Activated T-cell treated with anti-CD3 and anti-CD28 coated beads, Interleukin-2, amount 50 U/mL, for 24 hours (primary cell): Measurements from ENCODE around the gene LDLRAD3.

Experiments used
- DNase-seq: peaks from one replicate; pipeline ENCODE4 v3.0.0-alpha.2; 2020
- H3K27ac Mint-ChIP-seq: 2 replicates; pipeline ENCODE4 v1.8.0; 2020; ENCODE audit warnings: mild to moderate bottlenecking, mixed read lengths
- H3K27me3 Mint-ChIP-seq: 2 replicates; pipeline ENCODE4 v1.8.0; 2020; ENCODE audit warnings: mixed read lengths
- H3K36me3 Mint-ChIP-seq: 2 replicates; pipeline ENCODE4 v1.8.0; 2020; ENCODE audit warnings: low read depth, mixed read lengths
- H3K4me1 Mint-ChIP-seq: 2 replicates; pipeline ENCODE4 v1.8.0; 2020; ENCODE audit warnings: low read depth, mixed read lengths
- H3K4me3 Mint-ChIP-seq: 2 replicates; pipeline ENCODE4 v1.8.0; 2020; ENCODE audit warnings: mild to moderate bottlenecking, moderate library complexity, mixed read lengths
- H3K9me3 Mint-ChIP-seq: 2 replicates; pipeline ENCODE4 v1.8.0; 2020; ENCODE audit warnings: mixed read lengths

Gene LDLRAD3

DNA sequence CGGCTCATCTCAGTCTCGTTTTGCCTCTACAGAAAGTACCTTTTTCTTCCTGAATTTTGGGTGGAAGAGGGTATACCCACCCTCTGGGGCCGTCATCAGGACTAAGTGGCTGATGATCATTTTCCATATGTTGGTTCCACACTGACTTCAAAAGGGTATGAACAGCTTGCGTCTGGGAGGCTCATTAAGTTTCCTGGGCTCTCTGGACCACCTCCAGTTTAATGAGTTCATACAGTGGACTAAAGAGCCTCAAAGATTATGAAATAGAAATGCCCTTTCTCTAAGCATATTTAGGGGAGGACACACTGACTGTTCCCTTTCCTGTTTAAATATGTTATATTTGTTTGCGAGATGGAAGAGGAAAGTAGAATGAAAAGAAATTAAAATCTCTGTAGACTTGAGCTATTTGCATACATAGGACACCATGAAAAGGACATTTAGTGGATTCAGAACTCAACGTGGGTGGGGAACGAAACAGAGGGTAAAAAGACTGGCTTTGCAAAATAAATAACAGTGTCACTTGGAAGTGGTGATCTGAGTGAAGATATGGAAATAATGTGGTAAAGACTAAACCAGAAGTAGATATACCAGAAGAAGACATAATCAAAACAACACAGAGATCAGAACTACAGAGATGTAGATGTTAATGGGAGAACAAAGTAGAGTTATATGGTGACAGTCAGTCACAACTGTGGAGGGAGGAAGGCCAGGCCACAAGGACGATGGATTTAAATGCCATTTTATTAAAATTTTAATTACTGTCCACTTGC lies 18.7 kb downstream of the LDLRAD3 start:
- no peak overlapping the region for H3K27ac Mint-ChIP-seq

DNA sequence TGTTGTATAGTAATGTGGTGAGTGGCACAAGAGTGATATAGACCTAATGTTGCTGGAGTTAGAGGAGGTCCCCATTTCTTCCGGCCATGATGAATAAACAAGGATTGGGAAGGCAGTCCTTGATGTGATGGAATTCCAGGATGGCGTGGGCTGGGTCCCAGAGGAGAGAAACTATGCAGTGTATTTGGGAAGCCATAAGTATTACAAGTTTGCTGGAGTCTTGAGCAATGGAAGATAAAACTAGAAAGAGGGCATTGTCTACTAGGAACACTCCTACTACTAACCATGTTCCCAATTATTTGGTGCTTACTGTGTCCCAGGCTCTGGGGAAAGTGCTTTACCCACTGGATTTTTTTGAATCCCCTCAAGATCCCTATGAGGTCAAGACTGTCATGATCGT lies 20.0 kb downstream of the LDLRAD3 start:
- no peak overlapping the region for H3K4me3 Mint-ChIP-seq
- no peaks in the 10 kb centered on the region for H3K4me1 Mint-ChIP-seq
- H3K9me3 Mint-ChIP-seq: no peaks in the 10 kb centered on the region
- no peaks in the 10 kb centered on the region for H3K36me3 Mint-ChIP-seq
- no peak for DNase-seq
- no peak overlapping the region for H3K27ac Mint-ChIP-seq
- peaks cover 7% of the 10 kb centered on the region for H3K27me3 Mint-ChIP-seq

More for the DNA sequence above, 18.7 kb downstream of the LDLRAD3 start:
- DNase-seq: no peak
- H3K27me3 Mint-ChIP-seq: peaks cover 7% of the 10 kb centered on the region
- no peaks in the 10 kb centered on the region for H3K4me1 Mint-ChIP-seq
- no peaks in the 10 kb centered on the region for H3K36me3 Mint-ChIP-seq
- H3K4me3 Mint-ChIP-seq: no peak overlapping the region
- no peaks in the 10 kb centered on the region for H3K9me3 Mint-ChIP-seq

DNA sequence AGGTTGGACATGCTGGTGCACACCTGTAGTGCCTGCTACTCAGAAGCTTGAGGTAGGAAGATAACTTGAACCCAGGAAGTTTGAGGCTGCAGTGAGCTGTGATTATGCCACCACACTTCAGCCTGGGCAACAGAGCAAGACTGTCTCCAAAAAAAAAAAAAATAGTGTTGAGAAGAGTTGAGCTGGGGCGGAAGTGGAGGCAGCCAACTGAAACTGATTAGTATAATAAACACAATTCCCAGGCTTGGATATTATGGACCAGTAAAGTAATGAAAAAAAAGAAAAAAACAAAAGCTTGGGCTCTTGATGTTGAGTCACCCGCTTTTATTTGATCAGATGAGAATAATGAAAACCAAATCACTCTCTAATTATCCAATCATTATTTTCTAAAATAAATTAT lies 21.0 kb downstream of the LDLRAD3 start:
- Mint-ChIP-seq H3K27me3 (peaks cover 7% of the 10 kb centered on the region), H3K4me3 (no peak overlapping the region), H3K36me3 (no peaks in the 10 kb centered on the region), H3K27ac (no peak overlapping the region), H3K9me3 (no peaks in the 10 kb centered on the region), H3K4me1 (no peaks in the 10 kb centered on the region)
- DNase-seq: no peak

- peaks cover 7% of the 10 kb centered on the region for H3K27me3 Mint-ChIP-seq
- no peak for DNase-seq
- H3K4me1 Mint-ChIP-seq: no peaks in the 10 kb centered on the region
- no peak overlapping the region for H3K4me3 Mint-ChIP-seq
- H3K36me3 Mint-ChIP-seq: no peaks in the 10 kb centered on the region
- no peaks in the 10 kb centered on the region for H3K9me3 Mint-ChIP-seq
- no peak overlapping the region for H3K27ac Mint-ChIP-seq
These were observed 23.2 kb downstream of the LDLRAD3 start for GRCh38 chr11:35967042-35967441.

- peaks cover 4% of the 10 kb centered on the region for H3K27me3 Mint-ChIP-seq
- H3K36me3 Mint-ChIP-seq: no peaks in the 10 kb centered on the region
- H3K4me1 Mint-ChIP-seq: no peaks in the 10 kb centered on the region
- no peak for DNase-seq
- H3K4me3 Mint-ChIP-seq: no peak overlapping the region
- no peak overlapping the region for H3K27ac Mint-ChIP-seq
- H3K9me3 Mint-ChIP-seq: no peaks in the 10 kb centered on the region
These were observed 24.7 kb downstream of the LDLRAD3 start for GRCh38 chr11:35968386-35969088.

- H3K9me3 Mint-ChIP-seq: no peaks in the 10 kb centered on the region
- no peak overlapping the region for H3K4me3 Mint-ChIP-seq
- H3K27ac Mint-ChIP-seq: no peak overlapping the region
- no peak for DNase-seq
- H3K27me3 Mint-ChIP-seq: no peaks in the 10 kb centered on the region
- H3K4me1 Mint-ChIP-seq: no peaks in the 10 kb centered on the region
- no peaks in the 10 kb centered on the region for H3K36me3 Mint-ChIP-seq
These were observed 25.5 kb downstream of the LDLRAD3 start for GRCh38 chr11:35969089-35970042.

DNA sequence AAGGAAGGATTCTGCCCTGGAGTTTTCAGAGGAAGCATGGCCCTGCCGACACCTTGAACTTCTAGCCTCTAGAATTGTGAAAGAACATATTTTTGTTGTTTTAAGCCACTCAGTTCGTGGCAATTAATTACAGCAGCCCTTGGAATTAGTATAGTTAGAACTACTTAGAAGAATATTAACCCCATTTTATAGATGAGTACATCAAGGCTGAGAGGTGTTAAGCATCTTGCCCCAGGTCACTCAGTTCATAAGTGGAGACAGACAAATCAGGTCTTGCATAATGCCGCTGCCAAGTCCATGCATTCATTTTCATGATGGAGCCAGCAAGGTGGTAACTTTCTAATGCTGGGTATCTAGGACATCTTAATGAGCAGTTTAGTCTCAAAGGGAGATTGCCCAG lies 26.6 kb downstream of the LDLRAD3 start:
- Mint-ChIP-seq H3K9me3 (no peaks in the 10 kb centered on the region), H3K4me1 (no peaks in the 10 kb centered on the region), H3K4me3 (no peak overlapping the region), H3K36me3 (no peaks in the 10 kb centered on the region), H3K27me3 (no peaks in the 10 kb centered on the region), H3K27ac (no peak overlapping the region)
- no peak for DNase-seq

GRCh38 chr11:35971841-35972422 lies 28.1 kb downstream of the LDLRAD3 start:
- H3K9me3 Mint-ChIP-seq: no peaks in the 10 kb centered on the region
- DNase-seq: no peak
- H3K4me3 Mint-ChIP-seq: no peak overlapping the region
- no peak overlapping the region for H3K27ac Mint-ChIP-seq
- H3K27me3 Mint-ChIP-seq: peaks cover 7% of the 10 kb centered on the region
- no peaks in the 10 kb centered on the region for H3K36me3 Mint-ChIP-seq
- no peaks in the 10 kb centered on the region for H3K4me1 Mint-ChIP-seq

DNA sequence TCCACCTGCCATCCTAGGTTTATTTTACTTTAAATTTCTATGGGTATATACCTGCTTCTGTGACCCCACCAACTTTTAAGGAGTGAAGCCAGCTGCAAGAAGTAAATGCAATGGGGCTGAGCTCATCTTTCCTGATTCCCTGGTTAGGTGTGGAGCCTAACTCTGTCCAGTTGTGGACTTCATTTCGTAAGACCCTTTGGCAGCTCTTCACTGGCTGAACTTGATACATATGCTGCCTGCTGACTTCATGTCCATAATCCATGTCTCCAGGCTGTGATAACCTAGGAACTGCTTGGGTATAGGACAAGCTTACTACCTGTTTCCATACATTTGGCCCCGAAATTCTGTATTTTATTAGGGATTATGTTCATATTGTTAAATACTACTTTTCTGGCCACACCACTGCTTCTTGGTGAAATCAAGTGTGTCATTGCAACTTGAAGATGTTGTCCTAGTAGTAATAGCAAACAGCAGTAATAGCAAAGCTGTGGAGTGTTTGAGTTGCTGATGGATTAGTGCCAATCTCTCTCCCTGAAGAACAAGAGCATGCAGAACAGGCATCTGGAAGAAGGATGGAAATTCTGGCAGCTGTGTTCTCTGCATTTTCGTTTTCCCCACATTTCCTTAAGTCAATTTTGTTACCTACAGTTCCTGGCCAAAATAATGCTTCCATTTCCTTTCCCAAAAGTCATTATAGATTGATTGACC lies 31.2 kb downstream of the LDLRAD3 start:
- Mint-ChIP-seq H3K27me3 (peaks cover 15% of the 10 kb centered on the region), H3K9me3 (no peaks in the 10 kb centered on the region), H3K4me3 (no peak overlapping the region), H3K36me3 (no peaks in the 10 kb centered on the region), H3K4me1 (no peaks in the 10 kb centered on the region), H3K27ac (no peak overlapping the region)
- DNase-seq: no peak

DNA sequence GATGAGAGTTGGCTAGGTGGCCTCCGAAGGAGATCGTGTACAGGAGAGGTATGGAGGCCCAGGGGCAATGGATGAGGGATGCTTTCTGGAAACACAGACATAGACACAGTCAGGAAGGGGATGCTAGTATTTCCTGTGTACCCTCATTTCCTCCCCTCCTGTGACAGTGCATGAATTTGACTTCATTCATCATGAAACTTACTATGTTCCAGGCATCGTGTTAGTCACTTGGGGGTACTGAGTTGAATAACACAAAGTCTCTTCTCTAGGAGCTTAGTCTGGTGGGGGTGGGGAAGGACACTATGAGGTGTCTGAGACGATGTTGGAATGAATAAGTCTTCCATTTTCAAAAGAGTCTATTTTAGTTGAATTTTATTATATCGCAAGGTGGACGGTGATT lies 32.6 kb downstream of the LDLRAD3 start:
- no peak overlapping the region for H3K4me3 Mint-ChIP-seq
- H3K27me3 Mint-ChIP-seq: peaks cover 15% of the 10 kb centered on the region
- no peaks in the 10 kb centered on the region for H3K4me1 Mint-ChIP-seq
- no peaks in the 10 kb centered on the region for H3K36me3 Mint-ChIP-seq
- H3K27ac Mint-ChIP-seq: no peak overlapping the region
- H3K9me3 Mint-ChIP-seq: no peaks in the 10 kb centered on the region
- no peak for DNase-seq

DNA sequence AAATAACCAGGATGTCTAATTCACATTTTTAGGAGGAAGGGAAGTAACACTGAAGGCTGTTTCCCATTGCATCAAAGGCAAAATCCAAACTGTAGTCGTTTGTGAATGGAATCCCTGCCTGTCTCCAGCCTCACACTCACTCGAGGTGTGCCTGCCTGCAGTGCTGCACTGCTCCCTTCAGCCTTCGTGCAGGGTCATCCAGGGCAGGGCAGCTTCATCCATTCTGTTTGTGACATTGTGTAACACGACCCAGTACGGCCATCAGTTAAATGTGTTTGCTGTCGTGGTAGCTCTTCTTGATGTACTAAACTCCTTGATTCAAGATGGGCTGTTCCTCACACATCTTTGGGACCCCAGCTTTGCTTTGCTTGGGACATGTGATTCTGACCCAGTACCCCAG lies 34.3 kb downstream of the LDLRAD3 start:
- no peaks in the 10 kb centered on the region for H3K36me3 Mint-ChIP-seq
- no peaks in the 10 kb centered on the region for H3K4me1 Mint-ChIP-seq
- no peaks in the 10 kb centered on the region for H3K9me3 Mint-ChIP-seq
- H3K27ac Mint-ChIP-seq: no peak overlapping the region
- no peak overlapping the region for H3K4me3 Mint-ChIP-seq
- DNase-seq: no peak
- peaks cover 15% of the 10 kb centered on the region for H3K27me3 Mint-ChIP-seq

DNA sequence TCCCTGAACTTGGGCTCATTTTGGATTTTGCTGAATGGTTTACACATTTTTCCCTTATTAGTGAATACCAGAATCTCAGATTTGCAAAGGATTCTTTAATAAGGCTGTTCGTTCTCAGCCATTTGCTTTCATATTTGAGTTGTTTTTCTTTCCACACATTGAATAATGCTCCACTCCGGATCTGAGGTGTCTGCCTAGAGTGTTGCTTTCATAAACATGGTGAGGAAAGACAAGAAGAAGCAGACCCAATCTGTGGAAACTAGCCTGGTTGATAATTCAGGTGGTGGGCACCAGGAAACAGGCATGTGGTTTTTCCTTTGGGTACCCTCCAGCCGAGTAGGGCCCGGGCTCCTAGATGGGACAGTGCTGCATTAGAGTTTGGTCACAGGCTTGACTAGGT lies 35.0 kb downstream of the LDLRAD3 start:
- Mint-ChIP-seq H3K27ac (no peak overlapping the region), H3K4me3 (no peak overlapping the region), H3K27me3 (peaks cover 15% of the 10 kb centered on the region), H3K9me3 (no peaks in the 10 kb centered on the region), H3K36me3 (no peaks in the 10 kb centered on the region), H3K4me1 (no peaks in the 10 kb centered on the region)
- no peak for DNase-seq

DNA sequence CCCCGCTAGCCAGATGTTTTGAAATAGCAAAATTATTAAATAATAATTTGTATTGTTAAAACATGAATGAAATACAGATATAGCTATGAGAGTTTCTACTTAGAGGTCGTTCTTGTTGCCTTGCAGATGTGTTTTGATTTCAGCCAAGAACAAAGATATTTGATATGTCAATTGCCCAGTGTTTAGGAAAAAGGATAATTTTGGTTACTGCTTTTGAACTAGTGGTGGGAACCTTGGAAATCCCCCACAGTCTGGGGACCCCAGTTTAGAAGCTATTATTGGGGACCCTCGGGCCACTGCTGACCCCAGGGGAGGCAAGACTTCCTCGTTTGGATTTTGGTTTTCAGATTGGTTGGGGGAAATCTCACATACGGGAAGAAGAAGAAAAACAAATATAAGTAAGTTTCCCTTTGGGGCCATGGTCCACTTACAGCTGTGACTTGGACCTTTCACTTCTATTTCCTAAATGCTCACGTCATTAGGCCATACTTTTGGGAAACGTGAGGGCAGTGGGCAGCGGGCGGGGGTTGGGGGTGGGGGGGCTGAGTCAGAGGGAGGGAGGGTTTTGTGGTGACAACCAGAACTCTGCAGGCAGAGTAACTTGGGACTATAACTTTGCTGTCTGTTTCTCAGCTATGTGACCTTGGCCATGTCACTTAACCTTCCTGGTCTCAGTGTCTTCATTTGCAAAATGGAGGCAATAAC lies 37.0 kb downstream of the LDLRAD3 start:
- Mint-ChIP-seq H3K36me3 (no peaks in the 10 kb centered on the region), H3K9me3 (no peaks in the 10 kb centered on the region), H3K27ac (no peak overlapping the region), H3K4me3 (no peak overlapping the region), H3K4me1 (no peaks in the 10 kb centered on the region), H3K27me3 (peaks cover 13% of the 10 kb centered on the region)
- no peak for DNase-seq
